ENCODE measurements around the gene SMIM31. TPM values are rescaled to one million over a fixed set of nuclear protein-coding genes. Genes with fewer than 3 reads are reported as not detected.

SMIM31 gene
- polyA plus RNA-seq, 1 of the 3 experiments (the other 2 are of a cell fraction) = not detected

DNA sequence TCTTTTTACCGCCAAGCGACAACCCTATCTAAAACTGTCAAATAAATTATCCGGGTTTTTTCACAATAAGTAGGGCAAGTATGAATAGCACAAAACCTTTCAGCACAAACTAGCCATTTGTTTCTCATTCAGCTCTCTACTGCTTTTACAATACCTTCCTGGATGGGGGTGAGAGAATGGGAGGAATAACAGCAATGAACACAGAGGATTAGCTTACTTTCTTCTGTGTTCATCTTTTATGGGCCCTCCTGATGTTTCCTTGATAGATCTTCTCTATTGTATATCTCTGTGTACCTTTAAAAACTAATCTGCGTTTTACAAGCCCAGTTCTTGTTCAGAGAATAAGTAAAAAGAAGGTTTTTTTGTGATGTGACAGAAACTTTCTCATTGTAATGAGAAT is 67.8 kb downstream of the SMIM31 start:
- H3K79me2 ChIP-seq (ENCODE audit: insufficient read depth) = no peaks in the 10 kb centered on the region
- H3K27me3 ChIP-seq (ENCODE audit: insufficient read depth) = no peaks in the 10 kb centered on the region
- TF ChIP-seq ELF1 (IDR thresholded peaks at IDR 0.05) = no peak
- TF ChIP-seq POLR2AphosphoS5 (IDR thresholded peaks at IDR 0.05; ENCODE audit: low read depth, low read length) = no peak
- TF ChIP-seq, protein P1, sequence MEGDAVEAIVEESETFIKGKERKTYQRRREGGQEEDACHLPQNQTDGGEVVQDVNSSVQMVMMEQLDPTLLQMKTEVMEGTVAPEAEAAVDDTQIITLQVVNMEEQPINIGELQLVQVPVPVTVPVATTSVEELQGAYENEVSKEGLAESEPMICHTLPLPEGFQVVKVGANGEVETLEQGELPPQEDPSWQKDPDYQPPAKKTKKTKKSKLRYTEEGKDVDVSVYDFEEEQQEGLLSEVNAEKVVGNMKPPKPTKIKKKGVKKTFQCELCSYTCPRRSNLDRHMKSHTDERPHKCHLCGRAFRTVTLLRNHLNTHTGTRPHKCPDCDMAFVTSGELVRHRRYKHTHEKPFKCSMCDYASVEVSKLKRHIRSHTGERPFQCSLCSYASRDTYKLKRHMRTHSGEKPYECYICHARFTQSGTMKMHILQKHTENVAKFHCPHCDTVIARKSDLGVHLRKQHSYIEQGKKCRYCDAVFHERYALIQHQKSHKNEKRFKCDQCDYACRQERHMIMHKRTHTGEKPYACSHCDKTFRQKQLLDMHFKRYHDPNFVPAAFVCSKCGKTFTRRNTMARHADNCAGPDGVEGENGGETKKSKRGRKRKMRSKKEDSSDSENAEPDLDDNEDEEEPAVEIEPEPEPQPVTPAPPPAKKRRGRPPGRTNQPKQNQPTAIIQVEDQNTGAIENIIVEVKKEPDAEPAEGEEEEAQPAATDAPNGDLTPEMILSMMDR (IDR thresholded peaks at IDR 0.05) = no peak
- no peak for TF ChIP-seq TCF12 (IDR thresholded peaks at IDR 0.05)
- TF ChIP-seq SMC3 (IDR thresholded peaks at IDR 0.05; ENCODE audit: low read depth, low read length) = no peak
- no peak for TF ChIP-seq TEAD4 (IDR thresholded peaks at IDR 0.05; ENCODE audit: borderline replicate concordance, insufficient read depth)
- TF ChIP-seq RFX5 (IDR thresholded peaks at IDR 0.05; ENCODE audit: low read length) = no peak
- TF ChIP-seq, protein P2, sequence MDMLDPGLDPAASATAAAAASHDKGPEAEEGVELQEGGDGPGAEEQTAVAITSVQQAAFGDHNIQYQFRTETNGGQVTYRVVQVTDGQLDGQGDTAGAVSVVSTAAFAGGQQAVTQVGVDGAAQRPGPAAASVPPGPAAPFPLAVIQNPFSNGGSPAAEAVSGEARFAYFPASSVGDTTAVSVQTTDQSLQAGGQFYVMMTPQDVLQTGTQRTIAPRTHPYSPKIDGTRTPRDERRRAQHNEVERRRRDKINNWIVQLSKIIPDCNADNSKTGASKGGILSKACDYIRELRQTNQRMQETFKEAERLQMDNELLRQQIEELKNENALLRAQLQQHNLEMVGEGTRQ (IDR thresholded peaks at IDR 0.05; ENCODE audit: borderline replicate concordance, low read depth, low read length) = no peak
- TF ChIP-seq MEF2A (IDR thresholded peaks at IDR 0.05; ENCODE audit: borderline replicate concordance, low read depth) = no peak
- TF ChIP-seq TAF1 (IDR thresholded peaks at IDR 0.05; ENCODE audit: borderline replicate concordance, low read depth, low read length) = no peak
- TF ChIP-seq NFIC (IDR thresholded peaks at IDR 0.05; ENCODE audit: borderline replicate concordance) = no peak
- no peak for TF ChIP-seq JUND (IDR thresholded peaks at IDR 0.05)
- TF ChIP-seq, protein P3, sequence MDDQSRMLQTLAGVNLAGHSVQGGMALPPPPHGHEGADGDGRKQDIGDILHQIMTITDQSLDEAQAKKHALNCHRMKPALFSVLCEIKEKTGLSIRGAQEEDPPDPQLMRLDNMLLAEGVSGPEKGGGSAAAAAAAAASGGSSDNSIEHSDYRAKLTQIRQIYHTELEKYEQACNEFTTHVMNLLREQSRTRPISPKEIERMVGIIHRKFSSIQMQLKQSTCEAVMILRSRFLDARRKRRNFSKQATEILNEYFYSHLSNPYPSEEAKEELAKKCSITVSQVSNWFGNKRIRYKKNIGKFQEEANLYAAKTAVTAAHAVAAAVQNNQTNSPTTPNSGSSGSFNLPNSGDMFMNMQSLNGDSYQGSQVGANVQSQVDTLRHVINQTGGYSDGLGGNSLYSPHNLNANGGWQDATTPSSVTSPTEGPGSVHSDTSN (IDR thresholded peaks at IDR 0.05) = no peak
- TF ChIP-seq FOXM1 (IDR thresholded peaks at IDR 0.05; ENCODE audit: low read depth) = no peak
- no peak for TF ChIP-seq FOXJ3 (CRISPR knock-in tag; IDR thresholded peaks at IDR 0.05)
- no peaks in the 10 kb centered on the region for H4K20me1 ChIP-seq (ENCODE audit: insufficient read depth)
- H3K9ac ChIP-seq = no peak overlapping the region
- H3K27ac ChIP-seq (ENCODE audit: low read depth in 2 of 2, low read length in 1 of 2) = no peak overlapping the region
- no peak for DNase-seq
- H2AFZ ChIP-seq (ENCODE audit: low read depth) = no peak overlapping the region
- no peak overlapping the region for H3K4me3 ChIP-seq (ENCODE audit: low read depth in 2 of 2, low read length in 1 of 2)
- H3K4me1 ChIP-seq (ENCODE audit: control insufficient read depth in 1 of 2, insufficient read depth in 2 of 2, low read depth in 1 of 2, low read length in 1 of 2) = no peaks in the 10 kb centered on the region
- WGBS (ENCODE audit: low lambda C conversion rate) = 5% methylated on average over 4 of the region's 4 CpGs
- no peak overlapping the region for H3K4me2 ChIP-seq
- ChIA-PET POLR2A (no interaction called here), CTCF (interaction anchor here (1.7 kb wide), 1 partner anchor 12 kb away, joined by 4 read pairs; no protein-coding TSS in a partner anchor)
- H3F3A ChIP-seq (replicated peaks; ENCODE audit: insufficient read depth) = no peaks in the 10 kb centered on the region
- H3K9me3 ChIP-seq = no peaks in the 10 kb centered on the region
- no peaks in the 10 kb centered on the region for H3K9me2 ChIP-seq
- no peaks in the 10 kb centered on the region for H3K36me3 ChIP-seq (replicated peaks in 1 of 2; ENCODE audit: control insufficient read depth in 1 of 2, insufficient read depth in 2 of 2, low read length in 1 of 2)

DNA sequence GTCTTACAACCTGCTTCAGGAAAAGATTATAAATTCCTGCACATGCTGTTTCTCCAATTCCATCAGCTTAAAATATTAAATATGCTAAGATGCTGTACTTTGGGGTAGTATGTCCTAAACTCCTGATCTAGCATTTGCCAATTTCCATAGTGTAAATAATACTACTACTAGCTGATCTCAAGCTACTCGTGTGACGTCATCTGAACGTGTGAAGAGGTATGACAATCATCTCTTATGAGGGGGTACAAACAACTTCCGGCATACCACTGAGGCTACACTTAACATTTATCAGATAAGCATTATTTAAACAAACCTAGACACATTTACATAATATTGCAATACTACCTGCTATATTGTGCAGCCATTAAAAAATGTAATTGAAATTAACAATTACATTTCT is 70.7 kb downstream of the SMIM31 start:
- Histone ChIP-seq H3K36me3 (replicated peaks in 1 of 2; ENCODE audit: control insufficient read depth in 1 of 2, insufficient read depth in 2 of 2, low read length in 1 of 2) (no peaks in the 10 kb centered on the region), H3K79me2 (ENCODE audit: insufficient read depth) (no peaks in the 10 kb centered on the region), H3K4me2 (no peak overlapping the region), H4K20me1 (ENCODE audit: insufficient read depth) (no peaks in the 10 kb centered on the region), H3K4me3 (ENCODE audit: low read depth in 2 of 2, low read length in 1 of 2) (no peak overlapping the region), H3K9me3 (no peaks in the 10 kb centered on the region), H3K27ac (ENCODE audit: low read depth in 2 of 2, low read length in 1 of 2) (no peak overlapping the region), H3F3A (replicated peaks; ENCODE audit: insufficient read depth) (no peaks in the 10 kb centered on the region), H3K9me2 (no peaks in the 10 kb centered on the region), H3K9ac (no peak overlapping the region), H3K4me1 (ENCODE audit: control insufficient read depth in 1 of 2, insufficient read depth in 2 of 2, low read depth in 1 of 2, low read length in 1 of 2) (no peaks in the 10 kb centered on the region; a peak in 1 of 4 replicates), H3K27me3 (ENCODE audit: insufficient read depth) (no peaks in the 10 kb centered on the region), H2AFZ (ENCODE audit: low read depth) (no peak overlapping the region)
- CTCF ChIA-PET = no interaction called here
- DNase-seq = no peak
- no peak for TF ChIP-seq RXRA (IDR thresholded peaks at IDR 0.05; ENCODE audit: borderline replicate concordance, low read depth)
- TF ChIP-seq MEF2A (IDR thresholded peaks at IDR 0.05; ENCODE audit: borderline replicate concordance, low read depth) = no peak
- TF ChIP-seq GABPA (IDR thresholded peaks at IDR 0.05; ENCODE audit: low read depth) = no peak
- TF ChIP-seq ELF1 (IDR thresholded peaks at IDR 0.05) = no peak
- TF ChIP-seq RCOR1 (IDR thresholded peaks at IDR 0.05; ENCODE audit: low read length) = no peak
- TF ChIP-seq, protein P1 (IDR thresholded peaks at IDR 0.05) = no peak
- no peak for TF ChIP-seq RFX5 (IDR thresholded peaks at IDR 0.05; ENCODE audit: low read length)
- WGBS (ENCODE audit: low lambda C conversion rate) = 8% methylated on average over 4 of the region's 4 CpGs
- POLR2A ChIA-PET = no interaction called here
